Uterus (tissue), 2 donors: ENCODE data around the gene NRXN3.

Experiments used
- POLR2A ChIP-seq, 2 donors: fragments of 450-650 bp; IDR thresholded peaks; one replicate each; pipeline ENCODE4 v1.6.1; 2016; ENCODE audit warnings: antibody characterized with exemption in 2 of 2, mild to moderate bottlenecking in 1 of 2, moderate library complexity in 1 of 2
- TF ChIP-seq, protein P1 (sequence below), 4 experiments: fragments of 200-600 bp in 2 of 4; fragments of 450-650 bp in 2 of 4; sonication (generic) in 2 of 4; IDR thresholded peaks; one replicate each; pipeline ENCODE4 v1.5.1; 2016 to 2019; ENCODE audit warnings: antibody characterized with exemption in 4 of 4, mild to moderate bottlenecking in 2 of 4, moderate library complexity in 1 of 4

DNA sequence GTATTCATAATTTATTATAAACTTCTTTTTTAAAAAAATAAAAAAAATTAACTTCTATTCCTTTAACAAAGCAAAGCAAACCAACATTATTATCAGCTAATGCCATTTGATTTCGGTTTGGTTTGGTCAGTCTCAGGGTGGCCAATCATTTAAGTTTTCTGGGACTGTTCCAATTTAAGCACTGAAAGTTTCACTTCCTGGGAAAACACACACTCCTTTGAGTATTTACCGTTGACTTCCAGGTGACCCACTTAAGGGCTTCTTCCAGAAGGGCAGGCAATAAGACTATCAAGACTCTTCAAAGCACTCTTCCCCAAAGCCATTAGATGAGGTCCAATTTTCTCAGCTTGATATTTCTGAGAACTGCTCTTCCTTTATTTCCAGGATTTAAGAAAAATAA is 1187.1 kb downstream of the NRXN3 start:
- TF ChIP-seq, protein P1, sequence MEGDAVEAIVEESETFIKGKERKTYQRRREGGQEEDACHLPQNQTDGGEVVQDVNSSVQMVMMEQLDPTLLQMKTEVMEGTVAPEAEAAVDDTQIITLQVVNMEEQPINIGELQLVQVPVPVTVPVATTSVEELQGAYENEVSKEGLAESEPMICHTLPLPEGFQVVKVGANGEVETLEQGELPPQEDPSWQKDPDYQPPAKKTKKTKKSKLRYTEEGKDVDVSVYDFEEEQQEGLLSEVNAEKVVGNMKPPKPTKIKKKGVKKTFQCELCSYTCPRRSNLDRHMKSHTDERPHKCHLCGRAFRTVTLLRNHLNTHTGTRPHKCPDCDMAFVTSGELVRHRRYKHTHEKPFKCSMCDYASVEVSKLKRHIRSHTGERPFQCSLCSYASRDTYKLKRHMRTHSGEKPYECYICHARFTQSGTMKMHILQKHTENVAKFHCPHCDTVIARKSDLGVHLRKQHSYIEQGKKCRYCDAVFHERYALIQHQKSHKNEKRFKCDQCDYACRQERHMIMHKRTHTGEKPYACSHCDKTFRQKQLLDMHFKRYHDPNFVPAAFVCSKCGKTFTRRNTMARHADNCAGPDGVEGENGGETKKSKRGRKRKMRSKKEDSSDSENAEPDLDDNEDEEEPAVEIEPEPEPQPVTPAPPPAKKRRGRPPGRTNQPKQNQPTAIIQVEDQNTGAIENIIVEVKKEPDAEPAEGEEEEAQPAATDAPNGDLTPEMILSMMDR (IDR thresholded peaks at IDR 0.05): no peak
- TF ChIP-seq POLR2A (IDR thresholded peaks at IDR 0.05): no peak
